ENCODE measurements around the gene BRWD1.

- no peak for TF ChIP-seq CTCF (IDR thresholded peaks at IDR 0.05)
- TF ChIP-seq POLR2AphosphoS5 (IDR thresholded peaks at IDR 0.05; ENCODE audit: insufficient read depth in 1 of 2, low read depth in 1 of 2): no peak
- no peak for TF ChIP-seq POLR2A (IDR thresholded peaks at IDR 0.05)
Measured at GRCh38 chr21:39188521-39189139, 124.8 kb downstream of the BRWD1 start.

Data from vagina (tissue), 2 donors.